Astrocyte of the hippocampus (primary cell): ENCODE data around the gene FBXO36.
"Not testable (repeated sequence)": the region's sequence is repeated elsewhere in the genome, so short reads cannot be mapped to it uniquely, and the experiment has no call there.

Source experiments
- DNase-seq: peaks from one replicate; pipeline ENCODE4 v3.0.0; 2011; ENCODE audit warnings: low read depth, low spot score

FBXO36 gene

GRCh38 chr2:229910832-229911412, 11.4 kb upstream of the FBXO36 start:
- DNase-seq = peak; percentile 13

GRCh38 chr2:229914171-229914570, 8.1 kb upstream of the FBXO36 start:
- no peak for DNase-seq

GRCh38 chr2:229917793-229918192, 4.5 kb upstream of the FBXO36 start:
- DNase-seq = no peak

GRCh38 chr2:229920011-229920641, 2.2 kb upstream of the FBXO36 start:
- DNase-seq = peak; percentile 50

GRCh38 chr2:229921101-229921891, 1.0 kb upstream of the FBXO36 start:
- peak; percentile 63 for DNase-seq

- peak; percentile 98 for DNase-seq
Observed at GRCh38 chr2:229921892-229922448, 333 bp upstream of the FBXO36 start, which contains the start of gene TRIP12. Gene TRIP12, minus strand, starts transcription at chr2:229922009. Its CDS starts 41,930 bp downstream, at chr2:229880079.

GRCh38 chr2:229924541-229924940, 2.2 kb downstream of the FBXO36 start:
- not testable (repeated sequence) for DNase-seq

- no peak for DNase-seq
Observed at GRCh38 chr2:229925201-229925600, 2.9 kb downstream of the FBXO36 start.

GRCh38 chr2:229927817-229928321, 5.6 kb downstream of the FBXO36 start:
- DNase-seq = peak; percentile 30

GRCh38 chr2:229930656-229931055, 8.4 kb downstream of the FBXO36 start:
- no peak for DNase-seq

GRCh38 chr2:229931241-229931640, 8.9 kb downstream of the FBXO36 start:
- no peak for DNase-seq

- DNase-seq = no peak
Observed at GRCh38 chr2:229937537-229937936, 15.2 kb downstream of the FBXO36 start.

GRCh38 chr2:229942671-229943070, 20.4 kb downstream of the FBXO36 start:
- no peak for DNase-seq

- no peak for DNase-seq
Observed at GRCh38 chr2:229943171-229943570, 20.9 kb downstream of the FBXO36 start.

GRCh38 chr2:229943770-229944449, 21.6 kb downstream of the FBXO36 start:
- no peak for DNase-seq

GRCh38 chr2:229945975-229946374, 23.7 kb downstream of the FBXO36 start:
- DNase-seq = no peak

- DNase-seq = no peak
Observed at GRCh38 chr2:229947544-229947943, 25.2 kb downstream of the FBXO36 start.

- DNase-seq = no peak
Observed at GRCh38 chr2:229952256-229952835, 30.0 kb downstream of the FBXO36 start.

GRCh38 chr2:229955663-229956062, 33.4 kb downstream of the FBXO36 start:
- DNase-seq = no peak

- DNase-seq = no peak
Observed at GRCh38 chr2:229956491-229956890, 34.2 kb downstream of the FBXO36 start.

GRCh38 chr2:229963596-229963995, 41.3 kb downstream of the FBXO36 start:
- not testable (repeated sequence) for DNase-seq
